HS-5 (cell line): Measurements from ENCODE around the gene EGR4.

Source experiments
- DNase-seq: peaks from one replicate; pipeline ENCODE4 v3.0.0-alpha.2; 2012; ENCODE audit warnings: low read depth

The EGR4 gene

GRCh38 chr2:73290049-73290839 is 3.1 kb downstream of the EGR4 start:
- DNase-seq = no peak

GRCh38 chr2:73289304-73289703 is 4.0 kb downstream of the EGR4 start:
- no peak for DNase-seq

GRCh38 chr2:73286134-73286655 is 7.2 kb downstream of the EGR4 start:
- DNase-seq = no peak

GRCh38 chr2:73285159-73285739 is 8.1 kb downstream of the EGR4 start:
- DNase-seq = no peak

- DNase-seq = no peak
Measured at GRCh38 chr2:73284296-73285158, 8.8 kb downstream of the EGR4 start, which contains the start of gene FBXO41. TSS of gene FBXO41 (minus strand) at chr2:73284478. CDS start at chr2:73269630, 14,848 bp downstream.

GRCh38 chr2:73283545-73284295 is 9.6 kb downstream of the EGR4 start:
- no peak for DNase-seq

GRCh38 chr2:73282924-73283544 is 10.3 kb downstream of the EGR4 start:
- no peak for DNase-seq

- DNase-seq = no peak
Measured at GRCh38 chr2:73281244-73281643, 12.1 kb downstream of the EGR4 start.

- no peak for DNase-seq
Measured at GRCh38 chr2:73279852-73280251, 13.5 kb downstream of the EGR4 start.

GRCh38 chr2:73272270-73272669 is 21.1 kb downstream of the EGR4 start:
- DNase-seq = no peak

GRCh38 chr2:73269686-73270465 is 23.5 kb downstream of the EGR4 start:
- no peak for DNase-seq

- no peak for DNase-seq
Measured at GRCh38 chr2:73268830-73269685, 24.3 kb downstream of the EGR4 start.

GRCh38 chr2:73268366-73268829 is 24.9 kb downstream of the EGR4 start:
- DNase-seq = no peak

GRCh38 chr2:73267008-73267407 is 26.3 kb downstream of the EGR4 start:
- DNase-seq = no peak

- DNase-seq = no peak
Measured at GRCh38 chr2:73266061-73266901, 27.1 kb downstream of the EGR4 start.

GRCh38 chr2:73265298-73266060 is 27.9 kb downstream of the EGR4 start:
- DNase-seq = no peak

- DNase-seq = no peak
Measured at GRCh38 chr2:73264783-73265182, 28.6 kb downstream of the EGR4 start.

GRCh38 chr2:73264332-73264606 is 29.1 kb downstream of the EGR4 start:
- DNase-seq = no peak
